ENCODE results near the gene ODAM. TPM values are rescaled to one million over a fixed set of nuclear protein-coding genes. Genes with fewer than 3 reads are reported as not detected.

ODAM gene
- total RNA-seq, 1 experiment from 2014 or later, result not detected

GRCh38 chr4:70187216-70187615 lies 8.3 kb upstream of the ODAM start:
- no peak for TF ChIP-seq CTCF (conservative IDR thresholded peaks at IDR 0.05)

More at GRCh38 chr4:70187216-70187615, 8.3 kb upstream of the ODAM start:
- no peak overlapping the region for H3K4me3 Mint-ChIP-seq
- H3K79me2 ChIP-seq (ENCODE audit: insufficient read depth, low read length), result no peaks in the 10 kb centered on the region
- no peak overlapping the region for H3K4me2 ChIP-seq (ENCODE audit: insufficient read depth, insufficient read length, low read length)
- no peak overlapping the region for H4K5ac ChIP-seq (ENCODE audit: insufficient read length, low read depth, low read length)
- no peak overlapping the region for H3K14ac ChIP-seq (ENCODE audit: insufficient read depth, low read length)
- H3K4ac ChIP-seq (ENCODE audit: low read depth, low read length), result no peak overlapping the region
- no peak overlapping the region for H3K56ac ChIP-seq (ENCODE audit: insufficient read length, low read depth, low read length)
- no peak overlapping the region for H2BK20ac ChIP-seq (ENCODE audit: low read depth, low read length, poor library complexity, severe bottlenecking)
- no peaks in the 10 kb centered on the region for H3K9me3 Mint-ChIP-seq
- H3K4me1 Mint-ChIP-seq, result peaks cover 0 to 5% of the 10 kb centered on the region in 2 experiments; a peak in 1 of 4 replicates
- H3K27me3 ChIP-seq (ENCODE audit: insufficient read depth, low read length), result no peaks in the 10 kb centered on the region
- H3K9ac ChIP-seq (ENCODE audit: extremely low read depth, insufficient read length, low read length), result no peak overlapping the region
- WGBS (ENCODE audit: extremely low coverage, insufficient read length, low lambda C conversion rate), result no CpG with 5 or more reads among the region's 1 CpG
- no peaks in the 10 kb centered on the region for H3K27me3 Mint-ChIP-seq (ENCODE audit: low read depth)
- H3K23me2 ChIP-seq (ENCODE audit: insufficient read length, low read depth, low read length, poor library complexity, severe bottlenecking), result no peaks in the 10 kb centered on the region
- no peak overlapping the region for H4K91ac ChIP-seq (ENCODE audit: insufficient read length, low read depth, low read length)
- no peak overlapping the region for H3K23ac ChIP-seq (ENCODE audit: insufficient read length, low read depth, low read length)
- no peak overlapping the region for H2BK15ac ChIP-seq (ENCODE audit: low read depth, low read length)
- no peak for DNase-seq
- no peak overlapping the region for H2BK12ac ChIP-seq (ENCODE audit: insufficient read length, low read depth, low read length)
- no peak overlapping the region for H3K27ac Mint-ChIP-seq
- H3K36me3 Mint-ChIP-seq (ENCODE audit: insufficient read depth in 1 of 3, low read depth in 3 of 3), result peaks cover 0 to 4% (median 0%) of the 10 kb centered on the region in 3 experiments; a peak in 1 of 7 replicates
- H4K20me1 ChIP-seq (ENCODE audit: control insufficient read depth, insufficient read depth, insufficient read length), result no peaks in the 10 kb centered on the region
- no peak overlapping the region for H3K27ac ChIP-seq (ENCODE audit: insufficient read length, low read depth, low read length)
- H3K4me1 ChIP-seq (ENCODE audit: insufficient read depth, low read length), result no peaks in the 10 kb centered on the region
- no peaks in the 10 kb centered on the region for H3K9me3 ChIP-seq (ENCODE audit: control insufficient read depth, low read depth, low read length)
- no peak overlapping the region for H2AFZ ChIP-seq (ENCODE audit: low read length)
- no peak overlapping the region for H2AK5ac ChIP-seq (ENCODE audit: insufficient read length, low read length)
- H2BK120ac ChIP-seq (ENCODE audit: low read depth, low read length, poor library complexity, severe bottlenecking), result no peak overlapping the region
- no peak overlapping the region for H2BK5ac ChIP-seq (ENCODE audit: insufficient read length, low read length)
- no peak overlapping the region for H4K8ac ChIP-seq (replicated peaks; ENCODE audit: insufficient read length, low read depth, low read length)
- H3K79me1 ChIP-seq (ENCODE audit: insufficient read depth, low read depth, low read length, poor library complexity, severe bottlenecking), result no peaks in the 10 kb centered on the region
- no peak overlapping the region for H3K18ac ChIP-seq (ENCODE audit: insufficient read length, low read depth, low read length)
- no peak overlapping the region for H3T11ph ChIP-seq (ENCODE audit: low read length)

All from H9 (cell line).